ENCODE data around the gene NBEA.

NBEA gene

GRCh38 chr13:35146686-35147085 is 204.6 kb downstream of the NBEA start:
- Histone ChIP-seq H3K9me3 (ENCODE audit: insufficient read depth, low read length) (peaks cover 13% of the 10 kb centered on the region; the same call in 1 of the 2 replicates), H3K36me3 (ENCODE audit: insufficient read depth, insufficient read length, low read length) (no peaks in the 10 kb centered on the region), H3K4me3 (ENCODE audit: insufficient read length, low read depth) (no peak overlapping the region), H3K4me1 (ENCODE audit: insufficient read depth, insufficient read length) (no peaks in the 10 kb centered on the region), H3K27me3 (ENCODE audit: insufficient read depth, insufficient read length) (no peaks in the 10 kb centered on the region), H3K9ac (ENCODE audit: insufficient read length, low read depth) (no peak overlapping the region)
- TF ChIP-seq YY1 (IDR thresholded peaks at IDR 0.05; ENCODE audit: insufficient read depth, insufficient read length), result no peak
- TF ChIP-seq SUZ12 (IDR thresholded peaks at IDR 0.05; ENCODE audit: extremely low read depth, insufficient read depth, insufficient read length), result no peak
- TF ChIP-seq ZNF274 (IDR thresholded peaks at IDR 0.05; ENCODE audit: low read depth, low read length), result no peak
- no peak for DNase-seq (ENCODE audit: low read depth, low spot score)

GRCh38 chr13:35157143-35157755 is 215.2 kb downstream of the NBEA start:
- no peaks in the 10 kb centered on the region for H3K4me1 ChIP-seq (ENCODE audit: insufficient read depth, insufficient read length)
- no peak for DNase-seq (ENCODE audit: low read depth, low spot score)
- H3K4me3 ChIP-seq (ENCODE audit: insufficient read length, low read depth), result no peak overlapping the region
- H3K36me3 ChIP-seq (ENCODE audit: insufficient read depth, insufficient read length, low read length), result no peaks in the 10 kb centered on the region
- TF ChIP-seq ZNF274 (IDR thresholded peaks at IDR 0.05; ENCODE audit: low read depth, low read length) (no peak), SUZ12 (IDR thresholded peaks at IDR 0.05; ENCODE audit: extremely low read depth, insufficient read depth, insufficient read length) (no peak), YY1 (IDR thresholded peaks at IDR 0.05; ENCODE audit: insufficient read depth, insufficient read length) (no peak)
- H3K27me3 ChIP-seq (ENCODE audit: insufficient read depth, insufficient read length), result no peaks in the 10 kb centered on the region
- no peak overlapping the region for H3K9ac ChIP-seq (ENCODE audit: insufficient read length, low read depth)
- no peaks in the 10 kb centered on the region for H3K9me3 ChIP-seq (ENCODE audit: insufficient read depth, low read length)

GRCh38 chr13:35159041-35159440 is 217.0 kb downstream of the NBEA start:
- no peaks in the 10 kb centered on the region for H3K27me3 ChIP-seq (ENCODE audit: insufficient read depth, insufficient read length)
- no peaks in the 10 kb centered on the region for H3K9me3 ChIP-seq (ENCODE audit: insufficient read depth, low read length)
- H3K9ac ChIP-seq (ENCODE audit: insufficient read length, low read depth), result no peak overlapping the region
- H3K4me1 ChIP-seq (ENCODE audit: insufficient read depth, insufficient read length), result no peaks in the 10 kb centered on the region
- TF ChIP-seq SUZ12 (IDR thresholded peaks at IDR 0.05; ENCODE audit: extremely low read depth, insufficient read depth, insufficient read length), result no peak
- no peak for TF ChIP-seq YY1 (IDR thresholded peaks at IDR 0.05; ENCODE audit: insufficient read depth, insufficient read length)
- no peak for TF ChIP-seq ZNF274 (IDR thresholded peaks at IDR 0.05; ENCODE audit: low read depth, low read length)
- DNase-seq (ENCODE audit: low read depth, low spot score), result no peak
- no peak overlapping the region for H3K4me3 ChIP-seq (ENCODE audit: insufficient read length, low read depth)
- H3K36me3 ChIP-seq (ENCODE audit: insufficient read depth, insufficient read length, low read length), result no peaks in the 10 kb centered on the region

GRCh38 chr13:35160896-35161295 is 218.8 kb downstream of the NBEA start:
- H3K9ac ChIP-seq (ENCODE audit: insufficient read length, low read depth), result no peak overlapping the region
- H3K27me3 ChIP-seq (ENCODE audit: insufficient read depth, insufficient read length), result no peaks in the 10 kb centered on the region
- no peaks in the 10 kb centered on the region for H3K9me3 ChIP-seq (ENCODE audit: insufficient read depth, low read length)
- TF ChIP-seq YY1 (IDR thresholded peaks at IDR 0.05; ENCODE audit: insufficient read depth, insufficient read length) (no peak), ZNF274 (IDR thresholded peaks at IDR 0.05; ENCODE audit: low read depth, low read length) (no peak), SUZ12 (IDR thresholded peaks at IDR 0.05; ENCODE audit: extremely low read depth, insufficient read depth, insufficient read length) (no peak)
- H3K4me1 ChIP-seq (ENCODE audit: insufficient read depth, insufficient read length), result no peaks in the 10 kb centered on the region
- H3K36me3 ChIP-seq (ENCODE audit: insufficient read depth, insufficient read length, low read length), result no peaks in the 10 kb centered on the region
- H3K4me3 ChIP-seq (ENCODE audit: insufficient read length, low read depth), result no peak overlapping the region
- no peak for DNase-seq (ENCODE audit: low read depth, low spot score)

- H3K9me3 ChIP-seq (ENCODE audit: insufficient read depth, low read length), result no peaks in the 10 kb centered on the region
- no peaks in the 10 kb centered on the region for H3K36me3 ChIP-seq (ENCODE audit: insufficient read depth, insufficient read length, low read length)
- TF ChIP-seq ZNF274 (IDR thresholded peaks at IDR 0.05; ENCODE audit: low read depth, low read length), result no peak
- H3K27me3 ChIP-seq (ENCODE audit: insufficient read depth, insufficient read length), result no peaks in the 10 kb centered on the region
- H3K4me1 ChIP-seq (ENCODE audit: insufficient read depth, insufficient read length), result no peaks in the 10 kb centered on the region
- no peak overlapping the region for H3K4me3 ChIP-seq (ENCODE audit: insufficient read length, low read depth)
- no peak overlapping the region for H3K9ac ChIP-seq (ENCODE audit: insufficient read length, low read depth)
- no peak for DNase-seq (ENCODE audit: low read depth, low spot score)
Measured at GRCh38 chr13:35162420-35162819, 220.3 kb downstream of the NBEA start.

GRCh38 chr13:35163674-35164073 is 221.6 kb downstream of the NBEA start:
- Histone ChIP-seq H3K9me3 (ENCODE audit: insufficient read depth, low read length) (no peaks in the 10 kb centered on the region), H3K4me1 (ENCODE audit: insufficient read depth, insufficient read length) (no peaks in the 10 kb centered on the region), H3K27me3 (ENCODE audit: insufficient read depth, insufficient read length) (no peaks in the 10 kb centered on the region), H3K9ac (ENCODE audit: insufficient read length, low read depth) (no peak overlapping the region), H3K4me3 (ENCODE audit: insufficient read length, low read depth) (no peak overlapping the region), H3K36me3 (ENCODE audit: insufficient read depth, insufficient read length, low read length) (no peaks in the 10 kb centered on the region)
- no peak for DNase-seq (ENCODE audit: low read depth, low spot score)
- TF ChIP-seq SUZ12 (IDR thresholded peaks at IDR 0.05; ENCODE audit: extremely low read depth, insufficient read depth, insufficient read length) (no peak), ZNF274 (IDR thresholded peaks at IDR 0.05; ENCODE audit: low read depth, low read length) (no peak), YY1 (IDR thresholded peaks at IDR 0.05; ENCODE audit: insufficient read depth, insufficient read length) (no peak)

- Histone ChIP-seq H3K27me3 (ENCODE audit: insufficient read depth, insufficient read length) (no peaks in the 10 kb centered on the region), H3K4me3 (ENCODE audit: insufficient read length, low read depth) (no peak overlapping the region), H3K9me3 (ENCODE audit: insufficient read depth, low read length) (no peaks in the 10 kb centered on the region), H3K4me1 (ENCODE audit: insufficient read depth, insufficient read length) (no peaks in the 10 kb centered on the region), H3K9ac (ENCODE audit: insufficient read length, low read depth) (no peak overlapping the region), H3K36me3 (ENCODE audit: insufficient read depth, insufficient read length, low read length) (no peaks in the 10 kb centered on the region)
- TF ChIP-seq YY1 (IDR thresholded peaks at IDR 0.05; ENCODE audit: insufficient read depth, insufficient read length) (no peak), ZNF274 (IDR thresholded peaks at IDR 0.05; ENCODE audit: low read depth, low read length) (no peak), SUZ12 (IDR thresholded peaks at IDR 0.05; ENCODE audit: extremely low read depth, insufficient read depth, insufficient read length) (no peak)
- DNase-seq (ENCODE audit: low read depth, low spot score), result no peak
Measured at GRCh38 chr13:35164324-35164932, 222.4 kb downstream of the NBEA start.

Data from NT2/D1 (cell line).